Activated CD8-positive, alpha-beta T cell treated with anti-CD3 and anti-CD28 coated beads, Interleukin-2, amount 10 ng/mL, durations not matched to agents 7 days and 5 days (primary cell): Measurements from ENCODE around the gene CARD10. TPM values are rescaled to one million over a fixed set of nuclear protein-coding genes. Genes with fewer than 3 reads are reported as not detected.
"Not testable (repeated sequence)": the region's sequence is repeated elsewhere in the genome, so short reads cannot be mapped to it uniquely, and the experiment has no call there.

Experiments used
- ATAC-seq: fragments of 150-1000 bp; cut with Tn5 transposase; one replicate; pipeline ENCODE4 v1.10.0; 2021; ENCODE audit warnings: moderate library complexity
- CTCF ChIA-PET: fragments of 350-600 bp; sonication (Branson Sonifier 250); formaldehyde crosslinking; loops from one replicate; lab custom pipeline; 2021; ENCODE audit warnings: antibody characterized with exemption; lab: Charles Lee
- POLR2A ChIA-PET: fragments of 350-600 bp; sonication (Branson Sonifier 250); formaldehyde crosslinking; loops from one replicate; lab custom pipeline; 2021; ENCODE audit warnings: antibody characterized with exemption; lab: Charles Lee
- DNase-seq: peaks from one replicate; pipeline ENCODE4 v3.0.0-alpha.2; 2020
- H3K27ac Mint-ChIP-seq: one replicate; pipeline ENCODE4 v1.8.0; 2021; ENCODE audit warnings: mild to moderate bottlenecking, mixed read lengths
- H3K27me3 Mint-ChIP-seq: one replicate; pipeline ENCODE4 v1.8.0; 2021; ENCODE audit warnings: low read depth, mixed read lengths
- H3K36me3 Mint-ChIP-seq: one replicate; pipeline ENCODE4 v1.8.0; 2021; ENCODE audit warnings: low read depth, mixed read lengths
- H3K4me1 Mint-ChIP-seq: one replicate; pipeline ENCODE4 v1.8.0; 2021; ENCODE audit warnings: low read depth, mixed read lengths
- H3K4me3 Mint-ChIP-seq: one replicate; pipeline ENCODE4 v1.8.0; 2021; ENCODE audit warnings: mild to moderate bottlenecking, mixed read lengths
- H3K9me3 Mint-ChIP-seq: one replicate; pipeline ENCODE4 v1.8.0; 2022; ENCODE audit warnings: mixed read lengths; ENCODE audit not compliant: insufficient read depth
- total RNA-seq, 2 experiments: library from RNA; stranded (reverse); gene quantifications; one replicate each; pipeline ENCODE4 v1.2.3, GENCODE V29; 2021

CARD10 gene
- total RNA-seq, 2 experiments from 2014 or later, result 0.31 TPM; not detected in 1

GRCh38 chr22:37539790-37540189, 20.6 kb upstream of the CARD10 start:
- Mint-ChIP-seq H3K27me3 (peaks cover 17% of the 10 kb centered on the region), H3K4me1 (peaks cover 43% of the 10 kb centered on the region)
- H3K9me3 Mint-ChIP-seq, H3K4me3 Mint-ChIP-seq, H3K36me3 Mint-ChIP-seq, ATAC-seq, DNase-seq, H3K27ac Mint-ChIP-seq: not testable (repeated sequence)
- POLR2A ChIA-PET, result interaction anchor here (0.6 to 2.6 kb wide), 3 partner anchors 10 to 51 kb away, joined by 3 to 8 read pairs (median 5); no protein-coding TSS in a partner anchor
- CTCF ChIA-PET, result interaction anchor here (0.6 to 16.8 kb wide), 14 partner anchors 9 to 764 kb away, joined by 3 to 493 read pairs (median 4); partner anchors contain the start of genes CDC42EP1, GGA1 and IFT27

- peak overlapping the region; percentile 20 for H3K27ac Mint-ChIP-seq
- DNase-seq (peak; percentile 95), ATAC-seq (peak; percentile 99)
- H3K9me3 Mint-ChIP-seq, result no peaks in the 10 kb centered on the region
- ChIA-PET CTCF (interaction anchor here (0.6 to 16.8 kb wide), 16 partner anchors 9 to 763 kb away, joined by 3 to 493 read pairs (median 4); partner anchors contain the start of genes CDC42EP1, GGA1, IFT27 and MFNG), POLR2A (interaction anchor here (1.5 to 2.6 kb wide), 2 partner anchors 11 to 28 kb away, joined by 3 to 8 read pairs; no protein-coding TSS in a partner anchor)
- peaks cover 52% of the 10 kb centered on the region for H3K4me1 Mint-ChIP-seq
- H3K27me3 Mint-ChIP-seq, result peaks cover 20% of the 10 kb centered on the region
- peak overlapping the region; percentile 3 for H3K4me3 Mint-ChIP-seq
- H3K36me3 Mint-ChIP-seq, result no peaks in the 10 kb centered on the region
Measured at GRCh38 chr22:37538590-37539357, 19.6 kb upstream of the CARD10 start.

GRCh38 chr22:37535159-37535558, 15.9 kb upstream of the CARD10 start:
- no peak overlapping the region for H3K4me3 Mint-ChIP-seq
- POLR2A ChIA-PET, result no interaction called here

GRCh38 chr22:37534445-37534844, 15.2 kb upstream of the CARD10 start:
- ATAC-seq, result no peak
- CTCF ChIA-PET, result interaction anchor here (0.6 to 2.9 kb wide), 5 partner anchors 8 to 274 kb away, joined by 3 to 12 read pairs (median 3); no protein-coding TSS in a partner anchor
- no peak overlapping the region for H3K27ac Mint-ChIP-seq
- H3K27me3 Mint-ChIP-seq, result peaks cover 19% of the 10 kb centered on the region
- H3K4me3 Mint-ChIP-seq, result no peak overlapping the region
- DNase-seq, result no peak
- peaks cover 41% of the 10 kb centered on the region for H3K4me1 Mint-ChIP-seq
- no peaks in the 10 kb centered on the region for H3K9me3 Mint-ChIP-seq
- POLR2A ChIA-PET, result no interaction called here
- no peaks in the 10 kb centered on the region for H3K36me3 Mint-ChIP-seq

More at GRCh38 chr22:37535159-37535558, 15.9 kb upstream of the CARD10 start:
- Mint-ChIP-seq H3K9me3 (no peaks in the 10 kb centered on the region), H3K27ac (no peak overlapping the region), H3K4me1 (peaks cover 38% of the 10 kb centered on the region), H3K36me3 (no peaks in the 10 kb centered on the region), H3K27me3 (peaks cover 21% of the 10 kb centered on the region)
- DNase-seq, result no peak
- CTCF ChIA-PET, result interaction anchor here (2.6 to 2.9 kb wide), 2 partner anchors 32 to 57 kb away, joined by 11 to 12 read pairs; no protein-coding TSS in a partner anchor
- no peak for ATAC-seq

GRCh38 chr22:37533995-37534394, 14.8 kb upstream of the CARD10 start:
- H3K36me3 Mint-ChIP-seq, result no peaks in the 10 kb centered on the region
- H3K4me3 Mint-ChIP-seq, result no peak overlapping the region
- ATAC-seq (no peak), DNase-seq (peak; percentile 35)
- H3K9me3 Mint-ChIP-seq, result no peaks in the 10 kb centered on the region
- CTCF ChIA-PET, result interaction anchor here (0.6 to 2.9 kb wide), 6 partner anchors 9 to 292 kb away, joined by 3 to 12 read pairs (median 3); no protein-coding TSS in a partner anchor
- POLR2A ChIA-PET, result no interaction called here
- H3K27me3 Mint-ChIP-seq, result peaks cover 18% of the 10 kb centered on the region
- H3K27ac Mint-ChIP-seq, result no peak overlapping the region
- H3K4me1 Mint-ChIP-seq, result peaks cover 38% of the 10 kb centered on the region

GRCh38 chr22:37529652-37530345, 10.6 kb upstream of the CARD10 start:
- Mint-ChIP-seq H3K4me3 (no peak overlapping the region), H3K27me3 (peaks cover 21% of the 10 kb centered on the region), H3K27ac (no peak overlapping the region), H3K9me3 (no peaks in the 10 kb centered on the region), H3K4me1 (peaks cover 28% of the 10 kb centered on the region), H3K36me3 (no peaks in the 10 kb centered on the region)
- CTCF ChIA-PET, result interaction anchor here (0.9 to 2.2 kb wide), 5 partner anchors 9 to 63 kb away, joined by 4 to 12 read pairs (median 4); no protein-coding TSS in a partner anchor
- POLR2A ChIA-PET, result interaction anchor here (1.6 kb wide), 1 partner anchor 34 kb away, joined by 3 read pairs; no protein-coding TSS in a partner anchor
- DNase-seq (peak; percentile 40), ATAC-seq (peak; percentile 44)

- POLR2A ChIA-PET, H3K27ac Mint-ChIP-seq, H3K4me3 Mint-ChIP-seq, ATAC-seq, H3K36me3 Mint-ChIP-seq, DNase-seq, H3K9me3 Mint-ChIP-seq: not testable (repeated sequence)
- peaks cover 15% of the 10 kb centered on the region for H3K4me1 Mint-ChIP-seq
- CTCF ChIA-PET, result interaction anchor here (0.8 to 2.3 kb wide), 8 partner anchors 13 to 267 kb away, joined by 3 to 17 read pairs (median 4); no protein-coding TSS in a partner anchor
- H3K27me3 Mint-ChIP-seq, result peaks cover 21% of the 10 kb centered on the region
Measured at GRCh38 chr22:37527952-37528351, 8.7 kb upstream of the CARD10 start.

GRCh38 chr22:37527081-37527752, 8.0 kb upstream of the CARD10 start:
- peaks cover 15% of the 10 kb centered on the region for H3K4me1 Mint-ChIP-seq
- H3K9me3 Mint-ChIP-seq, H3K27ac Mint-ChIP-seq, H3K36me3 Mint-ChIP-seq, ATAC-seq, H3K4me3 Mint-ChIP-seq, DNase-seq, POLR2A ChIA-PET: not testable (repeated sequence)
- H3K27me3 Mint-ChIP-seq, result peaks cover 28% of the 10 kb centered on the region
- CTCF ChIA-PET, result interaction anchor here (0.8 to 2.3 kb wide), 7 partner anchors 14 to 267 kb away, joined by 3 to 17 read pairs (median 4); no protein-coding TSS in a partner anchor

- peaks cover 32% of the 10 kb centered on the region for H3K27me3 Mint-ChIP-seq
- CTCF ChIA-PET, result no interaction called here
- peaks cover 13% of the 10 kb centered on the region for H3K4me1 Mint-ChIP-seq
- no peak overlapping the region for H3K4me3 Mint-ChIP-seq
- no peak for DNase-seq
- no peak overlapping the region for H3K27ac Mint-ChIP-seq
- POLR2A ChIA-PET, result no interaction called here
- ATAC-seq, result no peak
- no peaks in the 10 kb centered on the region for H3K9me3 Mint-ChIP-seq
- no peaks in the 10 kb centered on the region for H3K36me3 Mint-ChIP-seq
Measured at GRCh38 chr22:37526376-37526775, 7.2 kb upstream of the CARD10 start.

GRCh38 chr22:37525746-37526350, 6.6 kb upstream of the CARD10 start:
- Mint-ChIP-seq H3K27me3 (peaks cover 35% of the 10 kb centered on the region), H3K36me3 (no peaks in the 10 kb centered on the region), H3K27ac (no peak overlapping the region), H3K9me3 (no peaks in the 10 kb centered on the region), H3K4me1 (peaks cover 12% of the 10 kb centered on the region), H3K4me3 (no peak overlapping the region)
- POLR2A ChIA-PET, result no interaction called here
- ATAC-seq (no peak), DNase-seq (no peak)
- CTCF ChIA-PET, result no interaction called here
